Measurements from ENCODE around the gene NCOA6. TPM values are rescaled to one million over a fixed set of nuclear protein-coding genes. Genes with fewer than 3 reads are reported as not detected.

NCOA6 gene
- total RNA-seq, 2 experiments from 2014 or later, result 28.9 to 29.8 TPM

- POLR2A ChIA-PET, result no interaction called here
- H3K4me1 Mint-ChIP-seq, result peaks cover 4% of the 10 kb centered on the region
- no peaks in the 10 kb centered on the region for H3K27me3 Mint-ChIP-seq
- CTCF ChIA-PET, result no interaction called here
- H3K9me3 Mint-ChIP-seq, result no peaks in the 10 kb centered on the region
- no peak for DNase-seq
- H3K27ac Mint-ChIP-seq, result no peak overlapping the region
- H3K4me3 Mint-ChIP-seq, result no peak overlapping the region
- no peaks in the 10 kb centered on the region for H3K36me3 Mint-ChIP-seq (ENCODE audit: low read depth)
Observed at GRCh38 chr20:34859826-34860545, 34.5 kb upstream of the NCOA6 start.

- POLR2A ChIA-PET, result no interaction called here
- DNase-seq, result no peak
- Mint-ChIP-seq H3K36me3 (ENCODE audit: low read depth) (no peaks in the 10 kb centered on the region), H3K4me1 (peaks cover 4% of the 10 kb centered on the region), H3K9me3 (no peaks in the 10 kb centered on the region), H3K4me3 (no peak overlapping the region), H3K27ac (no peak overlapping the region), H3K27me3 (no peaks in the 10 kb centered on the region)
- CTCF ChIA-PET, result no interaction called here
Observed at GRCh38 chr20:34859367-34859766, 33.9 kb upstream of the NCOA6 start.

- CTCF ChIA-PET, result interaction anchor here (0.9 kb wide), 1 partner anchor 21 kb away, joined by 4 read pairs; the partner anchor contains the start of gene GGT7
- H3K36me3 Mint-ChIP-seq (ENCODE audit: low read depth), result no peaks in the 10 kb centered on the region
Observed at GRCh38 chr20:34852298-34852697, 26.8 kb upstream of the NCOA6 start.

GRCh38 chr20:34850969-34851368 is 25.5 kb upstream of the NCOA6 start:
- H3K36me3 Mint-ChIP-seq (ENCODE audit: low read depth), result no peaks in the 10 kb centered on the region
- no peak overlapping the region for H3K27ac Mint-ChIP-seq
- ChIA-PET CTCF (no interaction called here), POLR2A (no interaction called here)
- DNase-seq, result no peak
- no peak overlapping the region for H3K4me3 Mint-ChIP-seq
- H3K27me3 Mint-ChIP-seq, result no peaks in the 10 kb centered on the region
- no peaks in the 10 kb centered on the region for H3K4me1 Mint-ChIP-seq
- no peaks in the 10 kb centered on the region for H3K9me3 Mint-ChIP-seq

More at GRCh38 chr20:34852298-34852697, 26.8 kb upstream of the NCOA6 start:
- Mint-ChIP-seq H3K27me3 (no peaks in the 10 kb centered on the region), H3K9me3 (no peaks in the 10 kb centered on the region), H3K4me3 (no peak overlapping the region), H3K4me1 (no peaks in the 10 kb centered on the region), H3K27ac (no peak overlapping the region)
- POLR2A ChIA-PET, result interaction anchor here (1.1 to 1.5 kb wide), 2 partner anchors 13 to 24 kb away, joined by 3 read pairs; partner anchors contain the start of gene ACSS2
- DNase-seq, result no peak

GRCh38 chr20:34849778-34850177 is 24.3 kb upstream of the NCOA6 start:
- no peaks in the 10 kb centered on the region for H3K27me3 Mint-ChIP-seq
- H3K27ac Mint-ChIP-seq, result no peak overlapping the region
- POLR2A ChIA-PET, result no interaction called here
- no peak overlapping the region for H3K4me3 Mint-ChIP-seq
- H3K36me3 Mint-ChIP-seq (ENCODE audit: low read depth), result no peaks in the 10 kb centered on the region
- H3K4me1 Mint-ChIP-seq, result no peaks in the 10 kb centered on the region
- CTCF ChIA-PET, result no interaction called here
- H3K9me3 Mint-ChIP-seq, result no peaks in the 10 kb centered on the region
- DNase-seq, result no peak

GRCh38 chr20:34848597-34848996 is 23.1 kb upstream of the NCOA6 start:
- Mint-ChIP-seq H3K9me3 (no peaks in the 10 kb centered on the region), H3K4me3 (no peak overlapping the region), H3K4me1 (no peaks in the 10 kb centered on the region), H3K27me3 (no peaks in the 10 kb centered on the region), H3K36me3 (ENCODE audit: low read depth) (no peaks in the 10 kb centered on the region), H3K27ac (no peak overlapping the region)
- no peak for DNase-seq
- CTCF ChIA-PET, result interaction anchor here (0.6 to 0.9 kb wide), 2 partner anchors 20 to 109 kb away, joined by 3 to 6 read pairs; no protein-coding TSS in a partner anchor
- POLR2A ChIA-PET, result interaction anchor here (0.6 kb wide), 1 partner anchor 38 kb away, joined by 3 read pairs; no protein-coding TSS in a partner anchor

GRCh38 chr20:34843421-34843820 is 18.0 kb upstream of the NCOA6 start:
- Mint-ChIP-seq H3K27me3 (peaks cover 15% of the 10 kb centered on the region), H3K9me3 (no peaks in the 10 kb centered on the region), H3K27ac (no peak overlapping the region), H3K4me3 (no peak overlapping the region), H3K36me3 (ENCODE audit: low read depth) (no peaks in the 10 kb centered on the region), H3K4me1 (no peaks in the 10 kb centered on the region)
- ChIA-PET CTCF (no interaction called here), POLR2A (no interaction called here)
- DNase-seq, result no peak

GRCh38 chr20:34842143-34842542 is 16.7 kb upstream of the NCOA6 start:
- no peak for DNase-seq
- Mint-ChIP-seq H3K4me1 (no peaks in the 10 kb centered on the region), H3K4me3 (no peak overlapping the region), H3K9me3 (no peaks in the 10 kb centered on the region), H3K27me3 (peaks cover 15% of the 10 kb centered on the region), H3K27ac (no peak overlapping the region), H3K36me3 (ENCODE audit: low read depth) (no peaks in the 10 kb centered on the region)
- POLR2A ChIA-PET, result no interaction called here
- CTCF ChIA-PET, result interaction anchor here (0.7 kb wide), 1 partner anchor 159 kb away, joined by 8 read pairs; no protein-coding TSS in a partner anchor

- no peak overlapping the region for H3K4me3 Mint-ChIP-seq
- POLR2A ChIA-PET, result no interaction called here
- no peaks in the 10 kb centered on the region for H3K9me3 Mint-ChIP-seq
- CTCF ChIA-PET, result interaction anchor here (0.7 to 1.4 kb wide), 4 partner anchors 34 to 374 kb away, joined by 4 to 6 read pairs (median 6); no protein-coding TSS in a partner anchor
- DNase-seq, result no peak
- H3K36me3 Mint-ChIP-seq (ENCODE audit: low read depth), result no peaks in the 10 kb centered on the region
- peaks cover 31% of the 10 kb centered on the region for H3K27me3 Mint-ChIP-seq
- peaks cover 2% of the 10 kb centered on the region for H3K4me1 Mint-ChIP-seq
- no peak overlapping the region for H3K27ac Mint-ChIP-seq
Observed at GRCh38 chr20:34834459-34834893, 9.0 kb upstream of the NCOA6 start.

GRCh38 chr20:34831936-34832335 is 6.5 kb upstream of the NCOA6 start:
- no peak overlapping the region for H3K27ac Mint-ChIP-seq
- DNase-seq, result no peak
- ChIA-PET CTCF (interaction anchor here (1.3 kb wide), 1 partner anchor 313 kb away, joined by 5 read pairs; no protein-coding TSS in a partner anchor), POLR2A (no interaction called here)
- peaks cover 2% of the 10 kb centered on the region for H3K4me1 Mint-ChIP-seq
- H3K4me3 Mint-ChIP-seq, result no peak overlapping the region
- peaks cover 35% of the 10 kb centered on the region for H3K27me3 Mint-ChIP-seq
- H3K36me3 Mint-ChIP-seq (ENCODE audit: low read depth), result no peaks in the 10 kb centered on the region
- H3K9me3 Mint-ChIP-seq, result no peaks in the 10 kb centered on the region

GRCh38 chr20:34829191-34829590 is 3.7 kb upstream of the NCOA6 start:
- H3K4me1 Mint-ChIP-seq, result peaks cover 16% of the 10 kb centered on the region
- DNase-seq, result no peak
- POLR2A ChIA-PET, result no interaction called here
- H3K4me3 Mint-ChIP-seq, result no peak overlapping the region
- no peak overlapping the region for H3K27ac Mint-ChIP-seq
- no peaks in the 10 kb centered on the region for H3K9me3 Mint-ChIP-seq
- H3K27me3 Mint-ChIP-seq, result peaks cover 32% of the 10 kb centered on the region
- H3K36me3 Mint-ChIP-seq (ENCODE audit: low read depth), result peaks cover 7% of the 10 kb centered on the region
- CTCF ChIA-PET, result interaction anchor here (0.6 kb wide), 1 partner anchor 613 kb away, joined by 7 read pairs; no protein-coding TSS in a partner anchor

- Mint-ChIP-seq H3K36me3 (ENCODE audit: low read depth) (peaks cover 17% of the 10 kb centered on the region), H3K4me1 (peaks cover 38% of the 10 kb centered on the region), H3K27ac (peak overlapping the region; percentile 90), H3K9me3 (no peaks in the 10 kb centered on the region), H3K4me3 (peak overlapping the region; percentile 96), H3K27me3 (peaks cover 11% of the 10 kb centered on the region)
- CTCF ChIA-PET, result interaction anchor here (0.6 to 1.1 kb wide), 3 partner anchors 12 to 906 kb away, joined by 4 to 5 read pairs (median 4); partner anchors contain the start of gene ACSS2
- DNase-seq, result peak; percentile 75
- POLR2A ChIA-PET, result interaction anchor here (0.8 to 1.5 kb wide), 7 partner anchors 255 to 713 kb away, joined by 3 to 7 read pairs (median 3); partner anchors contain the start of genes DYNLRB1, EDEM2, EIF2S2 and MMP24OS
Observed at GRCh38 chr20:34824806-34825529, 483 bp downstream of the NCOA6 start.

GRCh38 chr20:34824452-34824805 is 1.0 kb downstream of the NCOA6 start:
- Mint-ChIP-seq H3K9me3 (no peaks in the 10 kb centered on the region), H3K27me3 (peaks cover 8% of the 10 kb centered on the region), H3K4me1 (peaks cover 38% of the 10 kb centered on the region), H3K4me3 (peak overlapping the region; percentile 96), H3K36me3 (ENCODE audit: low read depth) (peaks cover 17% of the 10 kb centered on the region), H3K27ac (peak overlapping the region; percentile 90)
- DNase-seq, result peak; percentile 78
- ChIA-PET POLR2A (interaction anchor here (0.8 to 1.5 kb wide), 5 partner anchors 50 to 522 kb away, joined by 3 to 7 read pairs (median 3); partner anchors contain the start of genes EDEM2 and MMP24OS), CTCF (interaction anchor here (0.7 to 1.1 kb wide), 4 partner anchors 12 to 267 kb away, joined by 3 to 5 read pairs (median 4); partner anchors contain the start of genes ACSS2 and GGT7)

Data from activated CD4-positive, alpha-beta memory T cell treated with anti-CD3 and anti-CD28 coated beads, Interleukin-2, amount 10 ng/mL, durations not matched to agents 7 days and 5 days (primary cell).